ENCODE results near the gene HEATR1.

DNA sequence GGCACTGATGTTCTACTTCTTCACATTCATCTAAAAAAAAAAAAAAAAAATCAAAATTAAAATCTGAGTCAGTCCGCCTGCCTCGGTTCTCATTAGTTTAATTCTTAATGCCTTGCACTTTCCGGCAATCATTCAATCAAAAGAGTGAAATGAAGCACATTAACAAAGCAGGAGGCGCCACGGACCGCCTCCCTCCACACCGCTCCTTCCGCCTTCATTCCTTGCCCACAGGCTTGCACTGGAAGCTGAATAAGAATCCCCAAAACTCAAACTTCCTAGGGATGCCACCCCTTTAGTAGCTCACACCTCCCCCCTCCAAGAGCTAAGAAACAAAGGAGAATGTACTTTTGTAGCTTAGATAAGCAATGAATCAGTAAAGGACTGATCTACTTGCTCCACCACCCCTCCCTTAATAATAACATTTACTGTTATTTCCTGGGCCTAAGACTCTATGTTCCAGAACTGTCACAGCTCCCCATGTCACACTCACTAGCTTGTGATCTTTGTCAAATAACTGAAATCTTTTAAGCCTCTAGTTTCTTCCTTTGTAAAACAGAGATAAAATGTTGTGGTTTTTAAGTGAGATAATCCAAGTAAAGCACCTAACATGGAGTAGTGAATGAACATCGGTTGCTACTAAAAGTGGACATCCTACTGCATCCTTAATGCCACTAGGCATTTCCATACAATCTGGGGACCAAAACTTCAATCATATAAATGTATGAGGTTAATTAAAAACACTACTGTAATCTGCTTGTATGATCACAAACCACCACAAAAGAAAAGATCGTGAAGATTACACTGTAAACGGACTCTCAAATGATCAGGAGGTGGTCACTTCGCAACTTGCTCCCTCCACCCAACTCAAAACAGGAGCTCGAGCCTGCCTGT, 53.1 kb downstream of the HEATR1 start:
- TF ChIP-seq CTCF (IDR thresholded peaks at IDR 0.05) (no peak), POLR2A (IDR thresholded peaks at IDR 0.05) (no peak)

Data from lower leg skin (tissue), 3 donors.